SU-DHL-6 (cell line): Measurements from ENCODE around the gene OLFML2B.

Experiments
- CTCF ChIP-seq: fragments of 200-600 bp; sonication (generic); IDR thresholded peaks from one replicate; pipeline ENCODE4 v1.5.1; 2017; ENCODE audit warnings: antibody characterized with exemption, mild to moderate bottlenecking, low read length, moderate library complexity; ENCODE audit not compliant: insufficient read depth, poor library complexity, severe bottlenecking
- EZH2phosphoT487 ChIP-seq: fragments of 200-600 bp; sonication (generic), shearing (Covaris generic); conservative IDR thresholded peaks from 2 replicates; pipeline ENCODE4 v1.6.1; 2018; ENCODE audit warnings: mild to moderate bottlenecking, antibody characterized with exemption, low read length, moderate library complexity, mixed read lengths

DNA sequence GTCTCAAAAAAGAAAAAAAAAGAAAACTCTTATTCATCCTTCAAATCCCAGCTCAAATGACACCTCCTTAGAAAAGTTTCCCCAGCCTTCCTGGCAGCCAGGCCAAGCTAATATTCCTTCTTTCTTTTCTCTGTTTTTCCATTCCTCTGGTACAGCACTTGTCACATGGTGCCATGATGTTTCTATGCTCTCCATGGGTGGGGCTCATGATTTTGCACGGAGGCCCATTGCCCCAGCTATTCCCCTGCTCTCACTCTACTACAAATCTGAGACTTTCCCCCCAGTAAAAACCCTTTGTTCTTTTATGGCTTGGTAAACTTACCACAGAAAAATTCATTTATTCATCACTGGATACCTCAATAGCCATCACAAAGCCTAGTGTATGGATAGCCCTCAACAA, 26.5 kb downstream of the OLFML2B start:
- TF ChIP-seq CTCF (no peak), EZH2phosphoT487 (no peak)
